HUDEP-2 (cell line): ENCODE results near the gene HYAL2.
A peak's percentile ranks its signal among the peaks of the same experiment; 100 is the strongest.
"Not testable (repeated sequence)": the region's sequence is repeated elsewhere in the genome, so short reads cannot be mapped to it uniquely, and the experiment has no call there.

ENCODE experiments used
- DNase-seq, 76 experiments: peaks; one replicate each; lab custom pipeline; 2025; ENCODE audit not compliant: unreplicated experiment in 76 of 76; lab: John Stamatoyannopoulos, UW

The HYAL2 gene

DNA sequence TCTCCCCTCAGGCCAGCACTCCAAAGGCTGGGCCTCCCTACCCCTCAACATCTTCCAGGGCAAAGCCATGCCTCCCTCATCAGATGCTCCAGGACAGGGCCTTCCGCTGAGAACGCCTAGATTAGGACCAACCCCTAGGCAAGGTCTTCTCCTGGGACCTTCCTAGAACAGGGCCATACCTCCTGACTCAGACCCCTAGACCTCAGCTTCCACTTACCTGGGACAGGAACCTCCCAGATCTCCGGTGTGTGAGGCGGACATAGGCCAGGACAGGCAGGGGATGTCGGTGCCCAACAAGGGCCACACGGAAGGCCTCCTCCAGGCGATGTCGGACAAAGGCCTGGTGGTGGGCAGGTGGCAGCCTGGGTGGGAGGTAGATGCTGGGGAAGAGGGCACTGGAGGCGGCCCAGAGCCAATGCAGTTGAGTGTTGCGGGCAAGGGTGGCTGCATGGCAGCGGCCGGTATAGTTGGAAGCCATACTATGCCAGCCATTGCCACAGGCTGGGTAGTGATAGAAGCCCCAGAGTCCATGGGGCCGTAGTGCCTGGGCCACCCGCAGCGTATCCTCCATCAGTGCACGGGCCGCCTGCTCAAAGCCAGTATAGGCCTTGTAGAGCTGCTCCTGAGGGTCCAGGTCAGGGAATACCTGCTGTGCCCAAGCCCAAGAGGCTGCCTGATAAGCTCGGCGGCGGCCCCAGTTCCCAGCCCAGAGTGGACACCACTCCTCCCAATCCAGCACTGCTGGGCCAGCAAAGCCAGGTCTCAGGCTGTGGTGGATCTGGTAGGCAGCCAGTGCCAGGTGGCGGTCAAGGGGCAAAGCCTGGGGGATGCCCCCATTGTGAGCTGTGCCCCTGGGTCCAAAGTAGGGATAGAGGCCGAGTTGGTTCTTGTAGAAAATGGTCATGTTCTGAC, 27.8 kb downstream of the HYAL2 start:
- DNase-seq = no peak

- DNase-seq = no peak
These were observed 28.5 kb downstream of the HYAL2 start for GRCh38 chr3:50294089-50294488.

DNA sequence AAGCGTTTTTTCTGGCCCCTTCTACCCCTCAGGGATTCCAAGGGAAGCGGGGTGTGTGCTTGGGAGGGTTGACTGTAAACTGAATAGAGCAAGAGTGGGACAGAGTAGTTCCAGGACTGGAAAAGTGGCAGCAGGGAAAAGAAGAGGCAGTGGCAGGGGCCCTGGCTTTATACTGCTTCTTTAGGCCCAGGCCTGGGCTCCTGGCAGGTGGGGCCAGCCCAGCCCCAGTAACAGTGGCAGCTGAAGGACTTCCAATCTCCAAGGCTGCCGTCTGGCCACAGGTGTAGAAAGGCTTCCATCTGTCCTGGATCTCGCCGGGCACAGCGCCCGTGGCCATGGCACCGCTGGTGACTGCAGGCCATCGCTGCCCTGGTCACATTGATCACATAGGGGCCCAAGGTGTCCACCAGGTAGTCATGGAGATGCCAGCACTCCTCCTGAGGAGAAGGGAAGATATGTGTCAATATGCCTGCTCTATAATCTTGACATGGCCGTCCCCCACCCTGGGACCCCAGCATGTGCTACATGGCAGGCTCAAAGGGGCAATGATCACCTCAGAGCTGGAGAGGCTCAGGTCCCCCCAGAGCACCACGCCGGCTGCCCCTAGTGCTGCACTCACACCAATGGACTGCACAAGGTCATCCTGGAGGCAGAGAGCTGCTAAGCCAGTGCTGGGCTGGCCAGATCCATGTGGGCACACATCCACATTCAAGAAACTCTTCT, 29.3 kb downstream of the HYAL2 start:
- no peak for DNase-seq

DNA sequence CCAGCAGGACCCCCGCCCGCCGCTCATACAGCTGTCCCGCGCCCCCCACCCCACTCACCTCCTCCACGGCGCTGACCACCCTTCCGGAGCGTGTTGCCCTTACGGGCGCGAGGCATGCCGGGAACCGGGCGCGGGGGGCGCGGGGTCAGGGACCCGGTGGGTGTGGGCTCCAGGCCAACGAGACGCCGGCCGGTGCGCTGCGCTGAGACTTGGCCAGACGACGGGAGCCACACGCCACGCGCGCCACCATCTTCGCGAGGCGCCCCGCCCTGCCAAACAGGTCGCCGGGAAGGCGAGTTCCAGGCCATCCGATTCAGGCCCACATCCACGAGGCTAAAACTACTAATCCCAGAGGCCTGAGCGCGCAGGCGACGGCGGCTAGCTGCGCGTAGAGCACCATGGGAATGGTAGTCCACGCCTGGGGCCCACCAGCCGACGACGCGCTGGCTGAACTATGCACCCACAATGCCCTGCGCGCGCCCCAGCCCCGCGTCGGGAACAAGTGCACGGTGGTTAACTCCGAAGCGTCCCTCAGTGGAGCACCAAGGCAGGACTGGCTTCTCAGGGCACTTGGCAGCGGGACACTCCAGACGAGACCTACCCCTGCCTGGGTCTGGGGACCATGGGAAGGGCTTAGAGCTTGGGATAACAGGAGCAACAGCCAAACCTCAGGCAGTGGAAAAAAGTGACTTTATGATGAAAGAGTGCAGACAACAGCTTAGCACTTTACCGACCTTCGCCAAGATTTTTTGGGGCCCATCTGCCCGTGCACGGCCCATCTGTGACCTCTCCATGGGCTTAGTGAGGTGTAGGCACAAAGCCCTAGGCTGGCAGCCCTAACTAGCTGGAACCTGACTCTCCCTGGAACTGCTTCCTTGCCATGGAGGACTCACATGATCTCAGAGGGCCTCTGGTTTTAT, 30.1 kb downstream of the HYAL2 start, which contains the start of gene IFRD2:
Gene IFRD2 (minus strand): TSS at position 271 of the 920 bp plus-strand sequence. CDS start 155 bp downstream, at position 116.
- peak in 75 of 76 experiments; percentile 61 to 97 (median 94) for DNase-seq

DNA sequence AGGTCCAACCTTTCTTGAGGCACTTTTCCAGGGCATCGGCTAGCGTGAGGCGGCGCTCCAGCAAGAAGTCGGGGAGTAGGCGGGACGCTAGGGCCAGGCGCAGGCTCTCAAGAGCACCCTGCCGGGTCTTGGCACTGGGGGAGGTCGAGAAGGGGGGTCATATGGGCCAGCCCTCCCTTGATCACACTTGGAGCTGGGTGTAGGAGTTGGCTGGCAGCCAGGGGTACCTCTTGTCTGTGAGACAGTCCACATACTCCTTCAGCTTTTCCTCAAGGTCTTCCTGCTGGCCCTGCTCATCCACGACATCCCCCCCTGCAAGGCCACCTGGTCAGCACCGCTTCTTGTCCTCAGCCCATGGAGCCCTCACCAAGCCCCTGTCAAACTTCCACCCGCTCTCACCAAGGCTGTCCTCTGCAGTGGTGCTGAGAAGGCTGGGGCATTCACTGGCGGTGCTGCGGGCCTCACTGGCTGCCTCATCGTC, 32.3 kb downstream of the HYAL2 start:
- peak in 1 of 76 experiments; percentile 18 for DNase-seq

- DNase-seq = no peak
These were observed 33.4 kb downstream of the HYAL2 start for GRCh38 chr3:50289130-50289529.

DNA sequence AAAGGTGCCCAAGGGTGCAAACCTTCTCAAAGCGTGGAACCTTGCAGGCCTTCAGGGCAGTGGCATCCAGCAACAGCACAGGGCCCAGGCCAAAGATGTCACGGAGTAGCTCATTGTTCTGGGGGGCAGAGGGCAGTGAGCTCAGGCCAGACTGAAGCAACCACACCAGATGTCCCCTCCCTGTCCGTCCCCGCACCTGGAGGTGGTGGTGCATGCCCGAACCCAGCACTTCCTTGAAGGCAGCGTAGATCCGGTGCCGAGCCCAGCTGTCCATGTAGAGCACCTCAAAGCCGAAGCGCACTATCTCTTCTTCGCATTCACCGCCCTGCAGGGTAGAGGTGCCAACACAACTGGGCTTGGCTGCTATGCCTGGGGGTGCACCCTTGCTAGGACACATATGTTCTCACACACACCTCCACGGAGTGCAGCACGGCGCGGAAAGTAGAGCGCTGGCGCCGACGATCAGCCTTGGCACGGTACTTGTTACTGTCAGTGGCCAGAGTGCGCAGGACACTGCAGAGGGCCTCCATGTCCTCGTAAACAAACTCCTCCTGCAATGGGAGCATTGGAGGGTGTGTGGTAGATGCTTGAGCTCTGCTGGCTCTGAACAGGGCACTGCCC, 34.0 kb downstream of the HYAL2 start:
- DNase-seq = no peak

DNA sequence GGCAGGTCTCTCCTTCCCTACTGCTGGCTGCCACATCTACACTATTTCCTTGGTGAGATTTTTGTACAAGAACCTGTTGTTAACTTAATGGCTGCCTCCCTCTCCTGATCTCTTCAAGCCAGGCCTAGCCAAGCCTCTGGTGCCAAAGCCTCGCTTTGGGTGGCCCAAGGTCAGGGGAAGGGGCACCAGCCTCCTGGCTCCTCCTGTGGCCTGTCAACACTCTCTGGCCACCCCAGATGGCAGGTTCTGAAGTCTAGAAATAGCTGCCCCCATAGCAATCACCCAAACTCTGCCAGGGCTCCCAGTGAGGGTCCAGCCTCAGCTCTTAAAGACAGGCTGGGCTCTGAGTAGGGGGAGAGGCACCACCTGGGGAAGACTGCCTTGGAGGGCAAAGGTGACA, 35.3 kb downstream of the HYAL2 start:
- DNase-seq = no peak

DNA sequence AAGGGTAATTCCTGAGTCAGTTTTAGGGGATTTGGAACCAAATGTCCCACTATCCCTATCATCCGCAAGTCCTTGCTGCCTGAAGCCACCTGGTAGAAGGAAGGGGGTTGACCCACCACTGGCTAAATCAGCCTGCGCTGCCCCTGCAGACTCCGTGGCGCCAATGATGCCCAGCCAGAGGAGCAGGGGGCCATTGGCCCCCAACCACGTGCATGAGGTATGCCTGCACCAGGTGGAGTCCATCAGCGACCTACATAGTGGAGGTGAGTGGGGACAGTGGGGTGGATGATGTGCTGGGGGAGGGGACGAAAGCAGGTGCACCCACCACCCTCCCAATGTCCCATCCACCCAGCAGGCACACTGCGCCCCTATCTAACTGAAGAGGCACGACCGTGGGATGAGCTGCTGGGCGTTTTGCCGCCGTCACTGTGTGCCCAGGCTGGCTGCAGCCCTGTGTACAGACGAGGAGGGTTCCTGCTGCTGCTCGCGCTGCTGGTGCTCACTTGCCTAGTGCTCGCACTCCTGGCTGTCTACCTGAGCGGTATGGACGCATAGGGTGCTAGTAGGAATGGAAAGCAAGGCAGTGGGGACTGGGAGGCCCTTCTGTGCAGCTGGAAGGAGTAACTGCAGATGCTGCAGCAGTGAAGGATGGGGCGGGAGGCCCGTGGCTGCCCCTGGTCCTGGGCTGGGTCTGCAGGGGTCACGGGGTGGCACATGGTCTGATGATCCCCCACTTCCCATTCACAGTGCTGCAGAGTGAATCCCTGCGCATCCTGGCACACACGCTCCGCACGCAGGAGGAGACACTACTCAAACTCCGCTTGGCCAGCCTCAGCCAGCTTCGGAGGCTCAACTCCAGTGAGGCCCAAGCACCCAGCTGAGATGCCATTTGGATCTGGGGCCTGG, 36.0 kb downstream of the HYAL2 start:
- no peak for DNase-seq

DNA sequence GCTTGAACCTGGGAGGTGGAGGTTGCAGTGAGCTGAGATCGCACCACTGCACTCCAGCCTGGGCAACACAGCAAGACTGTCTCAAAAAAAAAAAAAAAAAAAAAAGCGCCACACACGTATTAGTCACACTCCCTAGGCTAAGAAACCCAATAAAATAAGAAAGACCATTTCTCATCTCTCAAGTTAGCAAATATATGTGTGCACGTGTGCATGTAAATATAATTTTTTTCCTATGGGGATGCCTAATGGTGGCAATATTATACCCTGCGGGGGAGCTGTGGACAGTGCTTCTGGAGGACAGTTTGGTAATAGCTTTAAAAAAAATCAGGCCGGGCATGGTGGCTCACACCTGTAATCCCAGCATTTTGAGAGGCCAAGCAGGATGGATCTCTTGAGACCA, 38.4 kb downstream of the HYAL2 start:
- DNase-seq = not testable (repeated sequence)

- DNase-seq = no peak
These were observed 43.1 kb downstream of the HYAL2 start for GRCh38 chr3:50279255-50280016.

GRCh38 chr3:50278880-50279224, 43.7 kb downstream of the HYAL2 start, which contains the start of gene LSMEM2:
Gene LSMEM2 (plus strand): TSS chr3:50279087. CDS start chr3:50279114, 27 bp downstream.
- DNase-seq = no peak

DNA sequence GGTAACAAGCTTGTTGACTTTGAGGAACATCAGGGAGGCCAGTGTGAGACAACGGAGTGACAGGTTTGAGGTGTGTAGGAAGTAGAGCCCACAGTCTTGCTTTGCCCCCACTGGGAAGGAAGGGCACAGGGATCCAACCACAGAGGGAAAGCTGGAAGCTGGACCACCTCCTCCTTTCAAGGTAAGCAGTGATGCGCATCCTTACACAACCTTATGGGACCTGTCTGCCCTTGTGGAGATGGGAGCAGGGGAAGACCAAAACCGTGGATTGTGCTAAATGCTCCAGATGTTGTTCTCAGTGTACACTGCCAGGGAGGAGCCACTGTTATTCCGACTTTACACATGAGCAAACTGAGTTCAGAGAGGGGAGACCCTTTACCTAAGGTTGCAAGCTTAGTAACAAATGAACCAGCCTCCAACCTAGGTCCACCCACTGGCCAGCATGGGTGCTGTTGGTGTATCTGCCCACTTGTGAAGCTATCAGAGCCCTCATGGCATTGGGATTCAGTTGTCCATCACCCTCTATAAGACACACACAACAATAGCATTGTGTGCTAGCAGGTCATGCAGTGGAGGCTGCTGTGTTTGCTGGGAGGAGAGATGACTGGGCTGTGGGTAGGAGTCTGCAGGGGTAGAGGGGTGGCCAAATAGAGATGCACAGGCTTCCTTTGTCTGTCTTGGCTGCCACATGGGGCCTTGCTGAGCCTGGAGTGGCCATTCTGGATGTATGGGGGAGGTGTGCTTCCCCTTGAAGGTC, 44.2 kb downstream of the HYAL2 start:
- DNase-seq = no peak

GRCh38 chr3:50276762-50277101, 45.8 kb downstream of the HYAL2 start:
- no peak for DNase-seq

DNA sequence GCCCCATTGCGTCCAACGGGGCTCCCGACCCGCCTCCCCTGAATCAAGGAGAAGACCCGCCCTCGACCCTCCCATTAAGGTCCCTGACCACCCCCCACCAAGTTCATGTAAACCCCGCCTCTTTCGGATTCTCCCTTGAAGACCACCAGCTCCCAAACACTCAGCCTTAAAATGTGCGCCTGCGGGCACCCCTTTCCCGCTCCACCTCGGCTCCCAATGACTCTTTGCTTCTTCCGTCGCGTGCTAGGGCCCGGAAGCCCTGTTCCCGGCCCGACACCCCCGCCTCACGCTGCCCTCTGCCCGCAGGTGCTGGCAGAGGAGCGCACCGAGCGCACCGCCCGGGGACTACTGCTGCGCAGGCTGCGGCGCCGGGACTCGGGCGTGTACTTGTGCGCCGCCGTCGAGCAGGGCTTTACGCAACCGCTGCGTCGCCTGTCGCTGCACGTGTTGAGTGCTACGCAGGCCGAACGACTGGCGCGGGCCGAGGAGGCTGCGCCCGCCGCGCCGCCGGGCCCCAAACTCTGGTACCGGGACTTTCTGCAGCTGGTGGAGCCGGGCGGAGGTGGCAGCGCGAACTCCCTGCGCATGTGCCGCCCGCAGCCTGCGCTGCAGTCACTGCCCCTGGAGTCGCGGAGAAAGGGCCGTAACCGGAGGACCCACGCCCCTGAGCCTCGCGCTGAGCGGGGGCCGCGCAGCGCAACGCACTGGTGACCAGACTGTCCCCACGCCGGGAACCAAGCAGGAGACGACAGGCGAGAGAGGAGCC, 46.4 kb downstream of the HYAL2 start:
- no peak for DNase-seq

GRCh38 chr3:50275141-50275995, 47.2 kb downstream of the HYAL2 start:
- DNase-seq = no peak
